Mammary epithelial cell (primary cell): Measurements from ENCODE around the gene ADRA2A.

Experiments
- CTCF ChIP-seq, 2 donors: IDR thresholded peaks in 1 of 2; conservative IDR thresholded peaks in 1 of 2; 2 replicates each; pipeline ENCODE4 v1.5.1; 2011 to 2012; ENCODE audit warnings: inconsistent platforms in 2 of 2, low read length in 2 of 2, mild to moderate bottlenecking in 2 of 2, control low read depth in 1 of 2, low read depth in 1 of 2; ENCODE audit not compliant: insufficient read depth in 1 of 2; ENCODE audit errors: extremely low read depth in 1 of 2
- EZH2 ChIP-seq: IDR thresholded peaks from 2 replicates; pipeline ENCODE4 v1.6.1; 2012; ENCODE audit warnings: low read length, inconsistent platforms, borderline replicate concordance

- TF ChIP-seq CTCF (conservative IDR thresholded peaks at IDR 0.05 in 1 of 2, IDR thresholded peaks at IDR 0.05 in 1 of 2; ENCODE audit: extremely low read depth in 1 of 2, insufficient read depth in 1 of 2, low read depth in 1 of 2, low read length in 2 of 2) (no peak), EZH2 (no peak)
Observed at GRCh38 chr10:111057006-111057405, 19.8 kb upstream of the ADRA2A start.
